Endothelial cell of umbilical vein (primary cell): ENCODE data around the gene SRY. TPM values are rescaled to one million over a fixed set of nuclear protein-coding genes. Genes with fewer than 3 reads are reported as not detected.
"Not testable (repeated sequence)": the region's sequence is repeated elsewhere in the genome, so short reads cannot be mapped to it uniquely, and the experiment has no call there.

Source experiments
- BruUV-seq: library from RNA; stranded (reverse); fragments of 400-500 nt; replicated peaks from 2 replicates; lab custom pipeline; 2021; lab: Mats Ljungman, UMichigan
- CTCF ChIA-PET: fragments of 300-600, 350-600 bp; sonication (Branson Sonifier 250); formaldehyde crosslinking; loops from one replicate; lab custom pipeline; 2021; ENCODE audit warnings: antibody characterized with exemption, inconsistent platforms; lab: Charles Lee
- POLR2A ChIA-PET: fragments of 300-600, 350-600 bp; sonication (Branson Sonifier 250); formaldehyde crosslinking; loops from one replicate; lab custom pipeline; 2021; ENCODE audit warnings: antibody characterized with exemption, inconsistent platforms; lab: Charles Lee
- DNase-seq: peaks from one replicate; pipeline ENCODE4 v3.0.0-alpha.2; 2011; ENCODE audit warnings: low read depth, low spot score
- FAIRE-seq: peaks from 2 replicates; lab custom pipeline; 2011; peaks lifted over from hg19 to GRCh38; lab: Jason Lieb, UNC
- H2AFZ ChIP-seq: 2 replicates; pipeline ENCODE4 v1.6.0; 2012; ENCODE audit warnings: low read depth, low read length, control low read depth, inconsistent platforms
- H3K27ac ChIP-seq: 2 replicates; pipeline ENCODE4 v1.5.1; 2011; ENCODE audit warnings: low read depth, mild to moderate bottlenecking, control low read depth, low read length, moderate library complexity; ENCODE audit not compliant: insufficient read depth
- H3K27me3 ChIP-seq, 2 experiments: 2 replicates each; pipeline versions ENCODE4 v1.6.0 to v1.6.1; 2011; ENCODE audit warnings: low read length in 2 of 2, mixed read lengths in 1 of 2; ENCODE audit not compliant: control insufficient read depth in 2 of 2, insufficient read depth in 2 of 2
- H3K36me3 ChIP-seq, 2 experiments: 2 replicates in 1 of 2; 3 replicates in 1 of 2; pipeline ENCODE4 v1.5.1; 2011; ENCODE audit warnings: low read length in 2 of 2, mild to moderate bottlenecking in 1 of 2, moderate library complexity in 1 of 2; ENCODE audit not compliant: control insufficient read depth in 2 of 2, insufficient read depth in 2 of 2; ENCODE audit errors: extremely low read depth in 1 of 2
- H3K4me1 ChIP-seq: 3 replicates; pipeline ENCODE4 v1.5.1; 2011; ENCODE audit warnings: mild to moderate bottlenecking, low read length; ENCODE audit not compliant: control insufficient read depth, insufficient read depth; ENCODE audit errors: extremely low read depth
- H3K4me2 ChIP-seq: 2 replicates; pipeline ENCODE4 v1.6.1; 2011; ENCODE audit warnings: low read length, control low read depth, mixed read lengths; ENCODE audit not compliant: insufficient read depth
- H3K4me3 ChIP-seq, 3 experiments: fragments of 200-600 bp in 1 of 3; sonication (generic), shearing (Covaris generic) in 1 of 3; replicated peaks in 1 of 3; 2 replicates each; pipeline ENCODE4 v1.5.1; 2011 to 2016; ENCODE audit warnings: control low read depth in 3 of 3, low read length in 3 of 3, mild to moderate bottlenecking in 2 of 3, inconsistent platforms in 1 of 3, low read depth in 1 of 3, moderate library complexity in 1 of 3; ENCODE audit not compliant: insufficient read depth in 1 of 3
- H3K79me2 ChIP-seq: 2 replicates; pipeline ENCODE4 v1.6.0; 2012; ENCODE audit warnings: low read length, inconsistent platforms; ENCODE audit not compliant: control insufficient read depth, insufficient read depth
- H3K9ac ChIP-seq: replicated peaks from 2 replicates; pipeline ENCODE3; 2011; ENCODE audit warnings: low read length, control low read depth; ENCODE audit not compliant: insufficient read depth; ENCODE audit errors: extremely low read depth
- H3K9me1 ChIP-seq: replicated peaks from 3 replicates; pipeline ENCODE4 v1.6.0; 2011; ENCODE audit warnings: mild to moderate bottlenecking, low read length; ENCODE audit not compliant: control insufficient read depth, insufficient read depth; ENCODE audit errors: extremely low read depth
- H3K9me3 ChIP-seq: replicated peaks from 2 replicates; pipeline ENCODE4 v1.5.1; 2012; ENCODE audit warnings: low read length, inconsistent platforms; ENCODE audit not compliant: control insufficient read depth, insufficient read depth
- H4K20me1 ChIP-seq: replicated peaks from 2 replicates; pipeline ENCODE3; 2011; ENCODE audit warnings: mild to moderate bottlenecking, low read length; ENCODE audit not compliant: control insufficient read depth, insufficient read depth; ENCODE audit errors: extremely low read depth
- CTCF ChIP-seq, 2 donors: IDR thresholded peaks; 1 replicate in 1 of 2; 2 replicates in 1 of 2; pipeline ENCODE4 v1.5.1; 2011; ENCODE audit warnings: low read length in 2 of 2, mild to moderate bottlenecking in 2 of 2, moderate library complexity in 2 of 2, control low read depth in 1 of 2, inconsistent platforms in 1 of 2, low read depth in 1 of 2; ENCODE audit not compliant: insufficient read depth in 1 of 2; ENCODE audit errors: extremely low read depth in 1 of 2
- EZH2 ChIP-seq: IDR thresholded peaks from 2 replicates; pipeline ENCODE4 v1.6.1; 2012; ENCODE audit warnings: borderline replicate concordance, low read depth, mild to moderate bottlenecking, moderate library complexity, low read length, inconsistent platforms; ENCODE audit not compliant: severe bottlenecking
- FOS ChIP-seq: IDR thresholded peaks from 2 replicates; pipeline ENCODE4 v1.6.1; 2011; ENCODE audit warnings: mild to moderate bottlenecking, low read length, moderate library complexity, borderline replicate concordance; ENCODE audit not compliant: insufficient read depth
- GATA2 ChIP-seq: IDR thresholded peaks from 2 replicates; pipeline ENCODE4 v1.7.0; 2011; ENCODE audit warnings: low read depth, mild to moderate bottlenecking, moderate library complexity, mixed read lengths, low read length; ENCODE audit not compliant: insufficient read length, insufficient read depth
- JUN ChIP-seq: IDR thresholded peaks from 2 replicates; pipeline ENCODE4 v1.6.1; 2011; ENCODE audit warnings: borderline replicate concordance, low read depth; ENCODE audit not compliant: insufficient read length, insufficient read depth
- MAX ChIP-seq: IDR thresholded peaks from 2 replicates; pipeline ENCODE4 v1.6.1; 2011; ENCODE audit not compliant: insufficient read depth, insufficient read length
- MYC ChIP-seq: IDR thresholded peaks from one replicate; pipeline ENCODE4 v1.6.1; 2011; ENCODE audit warnings: mild to moderate bottlenecking, low read depth, low read length
- POLR2A ChIP-seq: IDR thresholded peaks from 2 replicates; pipeline ENCODE4 v1.6.1; 2012; ENCODE audit warnings: low read depth, mild to moderate bottlenecking, control low read depth, low read length
- POLR2AphosphoS5 ChIP-seq: IDR thresholded peaks from 2 replicates; pipeline ENCODE4 v1.6.1; 2012; ENCODE audit warnings: low read depth, mild to moderate bottlenecking, control low read depth, low read length, moderate library complexity; ENCODE audit not compliant: insufficient read depth
- dilution Hi-C: fragments of 300-500 bp; cut with MboI; formaldehyde crosslinking; loops from one replicate; pipeline ENCODE4 v1.15.0; 2019; ENCODE audit warnings: low sequenced_read_pairs; ENCODE audit not compliant: extremely low pct_ligation_motif_present
- intact Hi-C: fragments of 100-400 bp; cut with micrococcal nuclease; formaldehyde crosslinking; loops from one replicate; pipeline ENCODE4 v1.10.0; 2022
- polyA plus RNA-seq, 4 experiments: library from polyadenylated mRNA; depleted of rRNA in 3 of 4; stranded (reverse) in 3 of 4; unstranded in 1 of 4; fragments of >200 nt; gene quantifications; 2 replicates each; pipeline versions ENCODE4 v1.2.1 to v1.2.3, GENCODE V29; 2011 to 2012; ENCODE audit warnings: missing spikeins in 1 of 4
- total RNA-seq: library from RNA; stranded (reverse); gene quantifications from 2 replicates; pipeline ENCODE4 v1.2.3, GENCODE V29; 2021

SRY gene
- total and polyA plus RNA-seq, 2 donors (not counting 3 experiments of a cell fraction or from before 2014, with no cell fraction given): not detected

DNA sequence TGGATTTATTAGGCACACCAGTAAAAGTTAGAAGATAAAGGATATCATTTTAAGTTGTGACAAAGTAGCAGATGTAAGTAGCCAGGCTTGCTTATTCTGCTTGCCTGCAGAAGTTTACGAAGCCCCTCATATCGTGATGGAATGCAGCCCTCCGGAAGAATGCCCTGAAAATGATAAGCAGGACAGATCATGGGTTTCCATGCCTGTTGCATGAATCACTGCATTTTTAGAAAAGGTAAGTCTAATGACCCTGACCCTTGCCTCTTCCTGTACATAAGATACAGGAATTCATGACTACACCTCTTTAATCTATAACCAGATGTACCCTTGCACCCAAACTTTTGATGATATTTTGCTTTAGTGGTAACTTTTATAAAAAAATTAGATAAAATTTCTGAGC, 37.0 kb upstream of the SRY start:
- no peak for TF ChIP-seq POLR2A
- no peak for TF ChIP-seq MAX
- TF ChIP-seq JUN: no peak
- TF ChIP-seq EZH2: no peak
- no peak for TF ChIP-seq GATA2
- no peak for TF ChIP-seq CTCF (IDR thresholded peaks at IDR 0.05; ENCODE audit: extremely low read depth in 1 of 2, insufficient read depth in 1 of 2, low read depth in 1 of 2, low read length in 2 of 2)
- TF ChIP-seq MYC: no peak
- TF ChIP-seq FOS: no peak
- TF ChIP-seq POLR2AphosphoS5: no peak
- BruUV-seq: no TSS peak
- CTCF ChIA-PET: no interaction called here

GRCh38 chrY:2817146-2817896, 29.8 kb upstream of the SRY start:
- H3K36me3 ChIP-seq, intact Hi-C loops, H3K4me2 ChIP-seq, H2AFZ ChIP-seq, POLR2A ChIA-PET, dilution Hi-C loops, H3K4me1 ChIP-seq, DNase-seq, CTCF ChIA-PET, H3K9ac ChIP-seq, H3K27me3 ChIP-seq, BruUV-seq, H3K79me2 ChIP-seq, H3K4me3 ChIP-seq, H3K9me3 ChIP-seq, H3K27ac ChIP-seq, H4K20me1 ChIP-seq, FAIRE-seq, H3K9me1 ChIP-seq: not testable (repeated sequence)

More for the DNA sequence above, 37.0 kb upstream of the SRY start:
- no peak overlapping the region for H3K27ac ChIP-seq
- H3K9me1 ChIP-seq: no peaks in the 10 kb centered on the region
- no peak overlapping the region for H2AFZ ChIP-seq
- H3K9ac ChIP-seq: no peak overlapping the region
- H3K79me2 ChIP-seq: no peaks in the 10 kb centered on the region
- no peak overlapping the region for H3K4me3 ChIP-seq
- no peaks in the 10 kb centered on the region for H3K36me3 ChIP-seq
- intact Hi-C loops (no loop called here), dilution Hi-C loops (no loop called here)
- H3K27me3 ChIP-seq: peaks cover 0 to 2% of the 10 kb centered on the region in 2 experiments
- H3K4me1 ChIP-seq: peaks cover 4% of the 10 kb centered on the region
- POLR2A ChIA-PET: no interaction called here
- FAIRE-seq: peak; percentile 55
- no peaks in the 10 kb centered on the region for H4K20me1 ChIP-seq
- no peak overlapping the region for H3K4me2 ChIP-seq
- no peaks in the 10 kb centered on the region for H3K9me3 ChIP-seq
- DNase-seq: no peak
